SU-DHL-6 (cell line): ENCODE measurements around the gene PLN.

Source experiments
- H2AFZ ChIP-seq: fragments of 200-600 bp; sonication (generic); 2 replicates; pipeline ENCODE4 v1.6.1; 2014; ENCODE audit warnings: low read depth, mild to moderate bottlenecking, moderate library complexity, mixed read lengths, antibody characterized with exemption, low read length; ENCODE audit not compliant: severe bottlenecking
- H3F3A ChIP-seq: fragments of 200-600 bp; shearing (Covaris generic); 2 replicates; pipeline ENCODE4 v1.6.0; 2016; ENCODE audit warnings: antibody characterized with exemption, mild to moderate bottlenecking; ENCODE audit not compliant: insufficient read depth
- H3K27ac ChIP-seq: fragments of 200-600 bp; sonication (generic); 2 replicates; pipeline ENCODE4 v1.5.1; 2016; ENCODE audit warnings: low read depth, mild to moderate bottlenecking, low read length, moderate library complexity, mixed read lengths
- H3K27me3 ChIP-seq: fragments of 200-600 bp; sonication (generic), shearing (Covaris generic); 2 replicates; pipeline ENCODE4 v1.6.0; 2014; ENCODE audit warnings: mild to moderate bottlenecking, low read length
- H3K36me3 ChIP-seq: fragments of 200-600 bp; sonication (generic); 2 replicates; pipeline ENCODE4 v1.6.1; 2014; ENCODE audit warnings: mild to moderate bottlenecking, low read length, mixed read lengths
- H3K4me2 ChIP-seq: fragments of 300-600, 200-600 bp; shearing (Covaris generic), sonication (generic); 2 replicates; pipeline ENCODE4 v1.6.0; 2014; ENCODE audit warnings: low read length, low read depth, mild to moderate bottlenecking; ENCODE audit not compliant: poor library complexity, severe bottlenecking
- H3K4me3 ChIP-seq: fragments of 200-600 bp; sonication (generic); 2 replicates; pipeline ENCODE4 v1.5.1; 2014; ENCODE audit warnings: antibody characterized with exemption, low read length, mild to moderate bottlenecking, mixed read lengths; ENCODE audit not compliant: insufficient read depth, poor library complexity, severe bottlenecking
- H3K79me2 ChIP-seq: fragments of 200-600 bp; sonication (generic); 2 replicates; pipeline ENCODE4 v1.6.1; 2014; ENCODE audit warnings: mild to moderate bottlenecking, low read length, moderate library complexity; ENCODE audit not compliant: insufficient read depth
- H3K9ac ChIP-seq: fragments of 200-600 bp; sonication (generic); 2 replicates; pipeline ENCODE4 v1.7.0; 2014; ENCODE audit warnings: mild to moderate bottlenecking, low read length
- H3K9me2 ChIP-seq: fragments of 200-600 bp; sonication (generic); replicated peaks from 2 replicates; pipeline ENCODE4 v1.6.1; 2014; ENCODE audit warnings: low read length; ENCODE audit not compliant: insufficient read depth
- H3K9me3 ChIP-seq: fragments of 200-600 bp; sonication (generic); 2 replicates; pipeline ENCODE4 v1.6.1; 2014; ENCODE audit warnings: low read length, mixed read lengths; ENCODE audit not compliant: insufficient read depth
- H4K20me1 ChIP-seq: fragments of 200-600 bp; sonication (generic); 2 replicates; pipeline ENCODE4 v1.6.1; 2014; ENCODE audit warnings: low read depth, mild to moderate bottlenecking, antibody characterized with exemption, low read length, moderate library complexity, mixed read lengths
- EZH2phosphoT487 ChIP-seq: fragments of 200-600 bp; sonication (generic), shearing (Covaris generic); conservative IDR thresholded peaks from 2 replicates; pipeline ENCODE4 v1.6.1; 2018; ENCODE audit warnings: mild to moderate bottlenecking, antibody characterized with exemption, low read length, moderate library complexity, mixed read lengths
- TF ChIP-seq, protein P1 (sequence below): fragments of 200-600 bp; sonication (generic); IDR thresholded peaks from one replicate; pipeline ENCODE4 v1.5.1; 2017; ENCODE audit warnings: antibody characterized with exemption, mild to moderate bottlenecking, low read length, moderate library complexity; ENCODE audit not compliant: insufficient read depth, poor library complexity, severe bottlenecking

Gene PLN

DNA sequence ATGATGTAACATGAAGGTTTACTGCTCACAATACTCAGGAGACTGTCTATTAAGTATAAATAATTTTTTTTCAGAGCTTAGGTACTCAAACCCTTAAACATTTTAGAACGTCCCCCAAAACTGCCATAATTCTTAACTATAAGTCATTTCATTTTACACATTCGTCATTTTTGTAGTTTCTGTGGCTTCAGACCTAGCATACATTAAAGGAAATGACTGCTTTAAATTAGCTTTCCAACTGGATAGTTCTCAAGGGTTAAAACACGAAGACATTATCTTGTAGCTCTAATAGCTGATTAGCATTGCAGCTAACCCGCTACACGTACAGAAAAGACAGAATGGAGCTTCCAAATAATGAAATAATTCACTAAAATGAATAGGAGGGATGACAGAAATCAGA is 24.9 kb upstream of the PLN start:
- H3K79me2 ChIP-seq, result no peaks in the 10 kb centered on the region
- H3K4me2 ChIP-seq, result no peak overlapping the region
- H3K36me3 ChIP-seq, result no peaks in the 10 kb centered on the region
- H4K20me1 ChIP-seq, result no peaks in the 10 kb centered on the region
- no peak overlapping the region for H3K9ac ChIP-seq
- H2AFZ ChIP-seq, result no peak overlapping the region
- no peaks in the 10 kb centered on the region for H3K9me2 ChIP-seq
- H3K4me3 ChIP-seq, result no peak overlapping the region
- no peak for TF ChIP-seq EZH2phosphoT487
- TF ChIP-seq, protein P1, sequence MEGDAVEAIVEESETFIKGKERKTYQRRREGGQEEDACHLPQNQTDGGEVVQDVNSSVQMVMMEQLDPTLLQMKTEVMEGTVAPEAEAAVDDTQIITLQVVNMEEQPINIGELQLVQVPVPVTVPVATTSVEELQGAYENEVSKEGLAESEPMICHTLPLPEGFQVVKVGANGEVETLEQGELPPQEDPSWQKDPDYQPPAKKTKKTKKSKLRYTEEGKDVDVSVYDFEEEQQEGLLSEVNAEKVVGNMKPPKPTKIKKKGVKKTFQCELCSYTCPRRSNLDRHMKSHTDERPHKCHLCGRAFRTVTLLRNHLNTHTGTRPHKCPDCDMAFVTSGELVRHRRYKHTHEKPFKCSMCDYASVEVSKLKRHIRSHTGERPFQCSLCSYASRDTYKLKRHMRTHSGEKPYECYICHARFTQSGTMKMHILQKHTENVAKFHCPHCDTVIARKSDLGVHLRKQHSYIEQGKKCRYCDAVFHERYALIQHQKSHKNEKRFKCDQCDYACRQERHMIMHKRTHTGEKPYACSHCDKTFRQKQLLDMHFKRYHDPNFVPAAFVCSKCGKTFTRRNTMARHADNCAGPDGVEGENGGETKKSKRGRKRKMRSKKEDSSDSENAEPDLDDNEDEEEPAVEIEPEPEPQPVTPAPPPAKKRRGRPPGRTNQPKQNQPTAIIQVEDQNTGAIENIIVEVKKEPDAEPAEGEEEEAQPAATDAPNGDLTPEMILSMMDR, result no peak
- H3F3A ChIP-seq, result no peaks in the 10 kb centered on the region
- no peaks in the 10 kb centered on the region for H3K9me3 ChIP-seq
- no peak overlapping the region for H3K27ac ChIP-seq
- no peaks in the 10 kb centered on the region for H3K27me3 ChIP-seq

DNA sequence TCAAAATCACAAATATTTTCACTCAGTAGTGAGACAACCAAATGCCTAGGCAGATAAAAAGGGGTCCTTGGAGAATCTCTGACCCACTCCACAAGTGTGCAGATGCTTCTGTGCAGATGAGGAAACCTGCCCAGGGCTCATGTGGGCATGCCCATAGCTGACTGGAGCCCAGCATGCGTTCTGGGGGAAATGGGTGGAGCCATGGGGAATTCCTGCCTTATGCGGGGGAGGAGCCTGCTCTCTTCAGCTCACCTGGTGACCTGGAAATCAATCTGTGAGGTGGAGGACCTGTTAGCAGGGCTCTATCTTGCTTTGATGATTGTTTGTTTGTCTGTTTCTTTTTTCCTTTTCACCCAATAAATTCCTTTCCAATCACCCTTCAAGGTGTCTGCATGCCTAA is 23.4 kb upstream of the PLN start:
- Histone ChIP-seq H4K20me1 (no peaks in the 10 kb centered on the region), H2AFZ (no peak overlapping the region), H3K9me3 (no peaks in the 10 kb centered on the region), H3F3A (no peaks in the 10 kb centered on the region), H3K27ac (no peak overlapping the region), H3K4me3 (no peak overlapping the region), H3K9ac (no peak overlapping the region), H3K36me3 (no peaks in the 10 kb centered on the region), H3K9me2 (no peaks in the 10 kb centered on the region), H3K4me2 (no peak overlapping the region), H3K27me3 (no peaks in the 10 kb centered on the region), H3K79me2 (no peaks in the 10 kb centered on the region)
- TF ChIP-seq, protein P1, result no peak
- TF ChIP-seq EZH2phosphoT487, result no peak

DNA sequence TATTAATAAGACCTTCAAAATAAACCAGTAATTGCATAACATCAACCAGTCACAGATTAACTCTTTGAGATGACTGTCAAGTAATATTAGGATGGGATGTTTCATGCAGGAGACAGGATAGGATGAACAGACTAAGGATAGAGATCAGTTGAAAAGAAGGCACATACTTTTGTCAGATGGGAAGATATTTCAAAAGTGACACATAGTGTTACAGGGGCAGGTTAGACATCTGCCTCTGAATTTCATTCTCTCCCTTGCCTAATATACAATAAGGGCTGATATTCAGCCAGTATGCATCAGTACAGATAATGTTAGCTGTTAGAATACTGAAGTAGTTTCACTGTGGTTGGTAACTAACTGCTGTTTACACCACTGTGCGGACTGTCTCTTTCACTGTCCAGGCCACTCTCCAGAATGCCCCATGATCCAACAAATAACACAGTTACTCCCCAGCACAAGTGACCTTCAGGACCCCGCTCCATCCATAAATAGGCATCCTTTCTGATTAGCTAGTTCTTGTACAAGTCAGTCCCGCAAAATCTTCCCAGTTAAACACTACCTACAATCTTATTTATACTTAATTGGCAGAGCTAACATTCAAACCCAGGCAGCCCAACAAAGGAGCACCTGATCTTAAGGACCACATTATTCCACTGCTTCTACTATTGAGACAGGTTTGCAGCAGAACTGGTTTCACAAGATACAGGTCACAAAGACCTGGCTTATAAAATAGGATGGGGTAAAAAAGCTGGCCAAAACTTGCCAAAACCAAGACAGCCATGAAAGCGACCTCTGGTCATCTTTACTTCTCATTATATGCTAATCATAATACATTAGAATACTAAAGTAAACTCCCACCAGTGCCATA is 21.9 kb upstream of the PLN start:
- no peaks in the 10 kb centered on the region for H3K36me3 ChIP-seq

More for the DNA sequence above, 21.9 kb upstream of the PLN start:
- no peak overlapping the region for H3K4me3 ChIP-seq
- no peaks in the 10 kb centered on the region for H3K9me2 ChIP-seq
- no peaks in the 10 kb centered on the region for H3K79me2 ChIP-seq
- H3K9ac ChIP-seq, result no peak overlapping the region
- H2AFZ ChIP-seq, result no peak overlapping the region
- H3F3A ChIP-seq, result no peaks in the 10 kb centered on the region
- TF ChIP-seq EZH2phosphoT487, result no peak
- TF ChIP-seq, protein P1, result no peak
- H3K9me3 ChIP-seq, result no peaks in the 10 kb centered on the region
- H3K4me2 ChIP-seq, result no peak overlapping the region
- H4K20me1 ChIP-seq, result no peaks in the 10 kb centered on the region
- no peaks in the 10 kb centered on the region for H3K27me3 ChIP-seq
- H3K27ac ChIP-seq, result no peak overlapping the region
